GM12874 (cell line): ENCODE data around the gene PCDHA1.

Experiments used
- TF ChIP-seq, protein P1 (sequence below): IDR thresholded peaks from 2 replicates; pipeline ENCODE4 v1.5.1; 2011; ENCODE audit warnings: low read depth, mild to moderate bottlenecking, control low read depth, low read length, moderate library complexity; ENCODE audit not compliant: insufficient read depth

PCDHA1 gene

DNA sequence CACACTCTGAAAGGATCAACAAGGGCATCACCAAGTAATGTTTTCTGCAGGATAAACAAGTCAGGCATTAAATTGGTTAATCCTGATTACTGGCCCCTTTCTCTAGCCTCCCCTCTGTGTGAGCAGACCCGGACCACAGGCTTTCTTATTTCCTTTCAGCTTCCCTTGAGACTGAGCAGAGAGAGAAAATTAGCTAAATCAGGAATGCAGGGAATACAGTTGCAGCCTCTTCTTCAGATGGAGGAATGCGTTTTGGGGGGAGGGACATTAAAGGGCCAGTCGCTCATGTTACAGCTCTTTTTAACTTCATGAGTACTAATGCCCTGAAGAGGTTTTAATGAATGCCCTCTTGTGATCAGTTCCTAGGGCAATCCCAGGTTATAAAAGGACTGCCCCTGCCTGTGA lies 200.2 kb downstream of the PCDHA1 start:
- TF ChIP-seq, protein P1, sequence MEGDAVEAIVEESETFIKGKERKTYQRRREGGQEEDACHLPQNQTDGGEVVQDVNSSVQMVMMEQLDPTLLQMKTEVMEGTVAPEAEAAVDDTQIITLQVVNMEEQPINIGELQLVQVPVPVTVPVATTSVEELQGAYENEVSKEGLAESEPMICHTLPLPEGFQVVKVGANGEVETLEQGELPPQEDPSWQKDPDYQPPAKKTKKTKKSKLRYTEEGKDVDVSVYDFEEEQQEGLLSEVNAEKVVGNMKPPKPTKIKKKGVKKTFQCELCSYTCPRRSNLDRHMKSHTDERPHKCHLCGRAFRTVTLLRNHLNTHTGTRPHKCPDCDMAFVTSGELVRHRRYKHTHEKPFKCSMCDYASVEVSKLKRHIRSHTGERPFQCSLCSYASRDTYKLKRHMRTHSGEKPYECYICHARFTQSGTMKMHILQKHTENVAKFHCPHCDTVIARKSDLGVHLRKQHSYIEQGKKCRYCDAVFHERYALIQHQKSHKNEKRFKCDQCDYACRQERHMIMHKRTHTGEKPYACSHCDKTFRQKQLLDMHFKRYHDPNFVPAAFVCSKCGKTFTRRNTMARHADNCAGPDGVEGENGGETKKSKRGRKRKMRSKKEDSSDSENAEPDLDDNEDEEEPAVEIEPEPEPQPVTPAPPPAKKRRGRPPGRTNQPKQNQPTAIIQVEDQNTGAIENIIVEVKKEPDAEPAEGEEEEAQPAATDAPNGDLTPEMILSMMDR = no peak

DNA sequence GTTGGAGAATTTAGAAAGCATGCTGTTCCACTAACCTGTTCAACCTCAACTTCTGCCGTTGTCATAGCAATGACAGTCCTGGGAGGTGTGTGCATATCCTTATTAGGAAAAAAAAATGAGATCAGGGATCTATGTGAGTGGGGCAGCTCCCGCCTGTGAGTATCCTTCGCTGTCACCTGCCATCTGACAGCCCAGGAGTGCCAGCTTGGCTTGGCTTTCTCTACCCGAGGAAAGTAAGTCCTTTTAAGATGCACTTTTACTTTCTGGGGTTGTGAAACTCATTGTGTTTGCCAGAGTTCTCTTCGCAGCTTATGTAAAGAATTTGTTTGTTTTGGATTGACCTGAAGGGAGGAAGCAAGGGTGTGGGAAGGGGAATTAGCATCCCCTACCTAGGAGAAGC lies 202.2 kb downstream of the PCDHA1 start:
- TF ChIP-seq, protein P1 = no peak

- TF ChIP-seq, protein P1 = no peak
These were observed 202.7 kb downstream of the PCDHA1 start for GRCh38 chr5:140988608-140989007.

DNA sequence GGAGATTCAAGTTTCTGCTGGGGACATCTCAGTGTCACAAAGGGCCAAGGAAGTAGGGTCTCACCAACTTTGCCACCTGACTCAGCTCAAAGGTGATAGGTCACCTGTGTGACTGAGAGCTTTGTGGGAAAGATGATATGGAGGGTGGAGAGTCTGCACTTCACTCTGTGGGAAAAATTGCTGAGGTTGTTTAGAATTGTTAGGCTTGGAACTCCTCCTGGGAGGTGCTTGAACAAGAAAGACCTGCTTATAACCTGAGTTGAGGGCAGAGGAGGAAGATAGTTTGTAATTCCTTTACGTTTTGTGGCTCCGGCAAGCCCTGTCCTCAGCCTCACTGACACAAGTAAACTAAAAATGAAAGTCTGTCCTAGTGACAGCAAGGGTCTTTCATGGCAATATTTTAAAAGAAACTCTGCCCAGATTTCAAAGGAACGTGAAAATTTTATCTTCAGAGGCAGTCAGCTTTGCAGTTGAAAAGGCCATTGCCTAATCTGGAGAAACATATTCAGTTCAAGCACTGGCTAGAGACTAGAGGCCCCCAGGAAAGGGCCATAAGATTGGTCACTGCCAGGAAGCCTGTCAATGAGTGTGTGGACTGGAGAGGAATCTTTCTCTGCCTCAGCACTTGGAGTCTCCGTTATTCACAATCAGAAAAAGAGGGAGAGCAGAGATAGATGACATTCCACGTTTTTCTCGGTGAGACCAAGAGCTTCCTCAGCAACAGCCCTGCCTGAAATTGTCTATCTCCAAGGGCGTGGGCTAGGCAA lies 203.5 kb downstream of the PCDHA1 start:
- TF ChIP-seq, protein P1 = no peak

DNA sequence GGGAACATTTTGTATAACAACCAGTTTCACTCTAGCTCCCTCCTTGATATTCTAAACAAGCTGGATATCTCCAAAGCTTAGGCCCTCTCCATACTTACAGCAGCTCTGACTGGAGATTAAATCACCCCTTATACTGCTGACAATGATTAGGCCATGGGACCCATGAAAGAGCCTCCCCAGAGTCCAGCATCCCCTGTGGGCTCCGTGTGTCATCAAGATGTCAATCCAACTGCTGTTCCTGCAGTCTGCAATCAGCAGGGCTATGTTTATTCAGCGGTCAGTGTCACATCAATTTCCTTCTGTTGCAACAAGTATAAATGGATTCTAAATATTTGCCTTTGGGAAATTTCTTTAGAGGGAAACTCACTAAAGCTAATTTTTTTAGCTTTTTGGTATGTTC lies 206.9 kb downstream of the PCDHA1 start:
- TF ChIP-seq, protein P1 = no peak

DNA sequence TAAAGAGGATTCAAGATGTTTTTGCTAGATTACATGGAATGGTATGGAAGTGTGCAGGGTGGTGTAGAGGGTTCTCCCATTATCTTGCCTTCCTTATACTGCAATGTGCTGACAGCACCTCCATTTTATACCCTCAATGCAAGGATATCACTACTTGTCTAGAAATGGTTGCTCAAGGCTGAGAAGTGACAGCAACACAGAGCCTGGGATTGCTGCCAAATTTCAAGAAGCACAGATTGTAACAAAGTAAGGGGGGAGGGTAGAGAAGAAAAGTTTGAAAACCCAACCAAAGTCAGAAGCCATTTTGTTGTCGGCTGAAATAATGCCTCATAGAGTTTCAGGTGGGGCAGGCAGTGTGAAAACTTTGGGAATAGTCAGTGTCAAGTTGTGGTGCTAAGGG lies 210.1 kb downstream of the PCDHA1 start:
- TF ChIP-seq, protein P1 = no peak

GRCh38 chr5:140998921-140999410 lies 213.0 kb downstream of the PCDHA1 start:
- TF ChIP-seq, protein P1 = no peak
